NCI-H187 (cell line): Measurements from ENCODE around the gene ARHGEF35.
"Not testable (repeated sequence)": the region's sequence is repeated elsewhere in the genome, so short reads cannot be mapped to it uniquely, and the experiment has no call there.

Experiments
- DNase-seq, 2 experiments: peaks; one replicate each; lab custom pipeline; 2025; lab: John Stamatoyannopoulos, UW

The ARHGEF35 gene

DNA sequence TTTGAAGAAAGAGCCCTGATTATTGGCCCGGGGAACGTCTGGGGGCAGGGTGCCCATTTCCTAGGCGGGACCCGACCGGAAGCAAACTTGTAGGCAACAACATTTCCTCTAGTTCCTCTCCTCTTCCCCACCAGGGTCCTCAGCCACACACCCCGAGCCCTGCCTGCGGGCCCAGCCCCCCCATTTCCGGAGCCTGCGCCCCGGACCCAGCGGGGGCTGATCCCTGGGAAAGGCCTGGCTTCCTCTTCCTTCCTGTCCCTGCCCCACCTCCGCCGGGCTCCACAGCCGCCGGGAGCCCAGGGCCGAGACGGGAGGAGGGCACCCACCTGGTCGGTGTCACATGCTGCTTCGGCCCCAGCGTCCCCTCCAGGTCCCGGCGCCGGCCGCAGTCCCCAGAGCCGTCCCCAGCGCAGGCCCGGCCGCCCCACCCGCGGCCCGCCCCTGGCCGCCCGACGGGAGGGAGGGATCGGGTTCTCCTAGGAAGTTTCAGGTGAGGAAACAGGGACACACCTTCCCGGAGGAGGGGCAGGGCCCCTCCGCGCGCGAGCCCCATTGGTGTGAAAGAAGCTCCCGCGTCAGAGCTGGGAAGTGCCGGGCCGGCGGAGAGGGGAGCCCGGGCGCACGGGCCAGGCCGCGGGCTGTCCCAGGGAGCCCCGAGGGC, at the start of gene ARHGEF35:
Gene ARHGEF35, minus strand, starts transcription at position 622 of the 661 bp plus-strand sequence. CDS start 7,450 bp downstream, outside the sequence.
- DNase-seq, result not testable (repeated sequence)

GRCh38 chr7:144245372-144245771, 49.7 kb upstream of the ARHGEF35 start:
- not testable (repeated sequence) for DNase-seq

- DNase-seq, result not testable (repeated sequence)
Observed at GRCh38 chr7:144239365-144239764, 43.7 kb upstream of the ARHGEF35 start, which contains the start of gene OR2A42. OR2A42 (minus strand) TSS chr7:144239605; CDS start chr7:144232843, 6,762 bp downstream.

DNA sequence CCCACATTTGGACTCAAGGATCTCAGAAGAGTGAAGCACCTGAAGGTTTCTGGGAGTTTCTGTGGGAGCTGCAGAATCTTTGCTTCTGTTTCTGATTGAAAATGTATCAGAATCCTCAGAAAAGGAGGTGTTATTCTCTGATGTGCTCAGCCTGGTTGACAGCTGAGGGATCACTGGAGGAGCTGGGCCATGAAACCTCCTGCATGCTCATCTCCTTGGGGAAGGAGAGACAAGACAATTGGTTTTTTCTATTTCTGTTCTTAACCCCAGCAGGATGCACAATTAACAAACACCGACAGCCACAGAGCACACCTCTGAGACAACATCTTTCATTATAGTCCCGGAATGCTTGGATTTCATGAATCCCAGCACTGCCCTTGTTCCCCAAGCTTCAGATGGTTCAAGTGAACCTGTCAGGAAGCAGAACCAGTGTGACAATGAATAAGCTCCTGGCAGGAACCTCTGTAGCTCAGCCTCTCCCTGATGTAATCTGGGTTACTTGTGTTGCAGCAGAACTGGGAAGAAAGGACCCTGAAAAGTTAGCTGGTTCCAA, 43.0 kb upstream of the ARHGEF35 start:
- DNase-seq, result not testable (repeated sequence)

DNA sequence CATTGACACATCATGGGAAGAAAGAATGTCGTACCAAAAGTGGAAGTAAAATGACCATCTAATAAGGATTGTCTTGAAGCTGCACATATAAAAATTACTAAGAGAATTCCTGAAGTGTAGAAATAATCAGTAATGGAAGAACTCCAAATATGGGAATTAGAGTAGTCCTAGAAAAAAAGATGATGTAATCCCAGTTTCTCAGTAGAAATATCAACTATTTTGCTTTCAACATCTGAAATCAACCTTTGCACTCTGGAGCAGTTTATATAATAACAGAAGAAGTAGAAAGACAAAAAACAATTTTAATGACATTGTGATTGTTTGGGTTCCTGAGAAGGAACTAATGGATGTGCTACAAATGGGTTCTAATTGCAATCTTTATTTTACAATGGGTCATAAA, 37.4 kb upstream of the ARHGEF35 start:
- DNase-seq, result not testable (repeated sequence)

GRCh38 chr7:144231027-144231426, 35.4 kb upstream of the ARHGEF35 start:
- DNase-seq, result not testable (repeated sequence)

- not testable (repeated sequence) for DNase-seq
Observed at GRCh38 chr7:144228810-144229209, 33.2 kb upstream of the ARHGEF35 start.

- DNase-seq, result not testable (repeated sequence)
Observed at GRCh38 chr7:144226866-144227265, 31.2 kb upstream of the ARHGEF35 start.

DNA sequence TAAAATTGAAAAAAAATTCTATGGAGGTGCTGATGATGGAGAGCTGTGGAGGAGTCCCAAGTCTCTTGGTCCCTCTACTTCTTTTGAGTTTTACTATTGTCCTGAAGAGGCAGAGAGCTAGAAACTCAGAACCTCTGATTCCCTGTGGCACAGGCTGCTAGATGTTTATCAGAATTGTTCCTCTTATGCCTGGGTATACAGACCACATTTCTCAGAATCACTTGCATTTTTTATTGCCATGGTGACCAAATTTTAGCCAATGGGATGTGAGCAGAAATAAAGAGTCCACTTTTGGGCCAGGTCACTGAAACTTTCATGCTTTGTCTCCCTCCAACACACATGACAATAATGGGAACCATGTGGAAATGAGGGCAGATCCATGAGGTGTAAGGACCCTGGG, 28.0 kb upstream of the ARHGEF35 start:
- not testable (repeated sequence) for DNase-seq

DNA sequence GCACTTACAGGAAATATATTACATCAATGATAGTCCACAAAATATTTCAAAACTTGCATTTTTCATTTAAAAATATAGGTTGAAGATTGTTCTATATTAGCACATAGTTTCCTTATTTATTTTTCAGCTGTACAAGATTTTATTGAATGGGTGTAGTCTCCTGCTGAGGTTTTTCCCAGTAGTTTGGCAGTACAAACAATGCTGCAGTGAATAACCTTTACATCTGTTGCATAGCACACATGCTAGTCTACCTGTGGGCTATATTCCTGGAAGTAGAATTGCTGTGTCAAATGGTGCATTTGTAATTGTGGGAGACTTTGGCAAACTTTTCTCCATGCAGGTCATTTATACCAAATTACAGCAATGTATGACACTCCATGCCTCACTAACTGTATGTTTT, 24.9 kb upstream of the ARHGEF35 start:
- DNase-seq, result not testable (repeated sequence)

- DNase-seq, result not testable (repeated sequence)
Observed at GRCh38 chr7:144219149-144219548, 23.5 kb upstream of the ARHGEF35 start.

DNA sequence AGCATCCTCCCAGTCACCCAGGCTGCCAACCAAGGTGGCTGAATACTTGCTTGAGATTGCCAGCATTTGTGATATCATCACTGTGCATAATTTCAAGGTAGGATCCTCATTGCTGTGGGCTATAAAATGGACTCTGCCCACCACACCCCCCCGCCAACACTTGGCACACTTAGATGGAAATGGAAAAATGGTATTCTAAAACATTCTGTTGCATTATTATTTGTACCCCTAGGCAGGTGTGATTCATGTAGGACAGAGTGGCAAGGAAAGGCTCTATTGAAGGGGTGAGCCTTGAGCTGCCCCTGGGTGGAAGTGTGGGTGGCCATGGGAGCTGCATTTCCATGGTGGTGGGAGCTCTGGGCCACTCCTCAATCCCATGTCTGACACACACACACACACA, 22.9 kb upstream of the ARHGEF35 start:
- DNase-seq, result not testable (repeated sequence)

GRCh38 chr7:144217200-144217599, 21.6 kb upstream of the ARHGEF35 start:
- not testable (repeated sequence) for DNase-seq

GRCh38 chr7:144205306-144205705, 9.7 kb upstream of the ARHGEF35 start:
- not testable (repeated sequence) for DNase-seq

DNA sequence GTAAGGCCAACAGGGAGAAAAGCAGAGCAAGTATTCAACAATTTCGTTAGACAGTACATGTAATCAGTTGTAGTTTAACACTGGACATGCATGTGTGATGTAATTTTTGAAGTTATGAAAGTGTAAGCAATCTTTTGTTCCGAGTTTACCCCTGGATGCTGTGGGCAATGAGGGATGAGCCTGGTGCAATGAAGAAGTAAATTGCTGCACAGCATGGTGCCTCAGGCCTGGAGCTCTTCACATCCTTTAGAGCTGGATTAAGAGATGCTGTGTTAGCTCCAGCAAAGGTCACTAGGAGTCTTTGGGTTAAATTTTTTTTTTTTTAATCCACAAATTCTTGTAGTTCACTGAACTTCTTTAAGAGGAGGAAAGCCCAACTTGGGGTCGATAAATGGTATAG, 7.5 kb upstream of the ARHGEF35 start:
- DNase-seq, result not testable (repeated sequence)

DNA sequence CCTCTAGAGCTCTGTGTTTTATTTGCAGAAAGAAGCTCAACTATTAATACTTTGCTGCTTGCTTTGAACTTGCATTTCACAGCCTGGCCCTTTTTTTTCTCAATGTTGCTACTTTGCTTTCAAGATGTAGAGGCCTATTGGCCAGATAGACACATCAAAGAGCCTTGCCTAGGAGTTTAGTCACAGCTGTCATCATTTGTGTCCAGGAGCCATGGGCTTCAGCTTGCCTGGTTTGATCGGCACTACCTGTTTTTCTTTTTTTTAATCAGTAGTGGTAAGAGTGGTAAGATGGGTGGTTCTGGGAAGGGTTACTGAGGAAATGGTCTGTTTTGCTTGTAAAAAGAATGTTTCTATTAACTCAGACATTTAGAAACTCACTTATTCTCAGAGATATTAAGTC, 6.3 kb upstream of the ARHGEF35 start:
- DNase-seq, result not testable (repeated sequence)

DNA sequence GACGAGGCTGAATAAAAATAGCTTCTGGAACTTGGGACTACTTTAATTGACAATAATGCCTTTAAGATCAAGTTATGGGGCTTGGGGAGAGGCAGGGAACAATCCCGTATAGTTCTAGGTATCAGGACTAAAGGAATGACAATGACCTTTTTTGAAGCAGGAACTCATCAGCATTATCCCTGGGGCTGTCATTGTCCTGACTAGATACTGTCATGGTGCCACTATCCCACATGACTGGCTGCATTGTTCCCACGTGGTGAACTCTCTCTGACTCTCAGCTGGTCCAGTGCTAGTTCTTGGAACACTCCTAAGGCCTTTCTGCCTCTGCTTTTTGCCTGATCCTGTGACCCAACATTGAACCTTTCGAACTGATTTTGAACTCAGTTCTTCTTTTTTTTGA, 3.3 kb upstream of the ARHGEF35 start:
- DNase-seq, result not testable (repeated sequence)

GRCh38 chr7:144194453-144194852, 1.2 kb downstream of the ARHGEF35 start:
- not testable (repeated sequence) for DNase-seq

- DNase-seq, result not testable (repeated sequence)
Observed at GRCh38 chr7:144193782-144194181, 1.9 kb downstream of the ARHGEF35 start.

GRCh38 chr7:144188578-144189171, 7.0 kb downstream of the ARHGEF35 start:
- DNase-seq, result not testable (repeated sequence)

GRCh38 chr7:144187848-144188247, 7.8 kb downstream of the ARHGEF35 start:
- not testable (repeated sequence) for DNase-seq

- not testable (repeated sequence) for DNase-seq
Observed at GRCh38 chr7:144183166-144183565, 12.5 kb downstream of the ARHGEF35 start, which contains the start of gene CTAGE4. CTAGE4 (plus strand) TSS chr7:144183466; CDS start chr7:144183504, 38 bp downstream.

DNA sequence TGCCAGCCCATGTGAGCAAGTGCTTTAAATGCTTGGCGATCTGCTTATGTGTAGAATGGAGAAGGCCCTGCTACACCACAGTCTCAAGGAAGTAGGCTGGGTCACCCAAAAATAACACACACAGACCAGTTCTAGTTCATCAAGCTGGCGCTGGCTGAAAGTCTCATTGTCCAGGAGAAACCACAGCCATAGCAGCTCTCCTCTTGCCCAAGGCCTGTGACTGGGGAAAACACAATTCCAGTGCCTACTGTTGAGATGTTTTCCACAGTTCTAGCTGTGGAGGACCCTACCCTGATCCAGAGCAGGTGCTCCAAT, 16.5 kb downstream of the ARHGEF35 start:
- not testable (repeated sequence) for DNase-seq
